GM18519 (cell line): Measurements from ENCODE around the gene LGR4.

Experiments used
- ATAC-seq: cut with Tn5 transposase; IDR thresholded peaks from one replicate; pipeline ENCODE4 v1.9.1; 2021; ENCODE audit warnings: mild to moderate bottlenecking, moderate library complexity; ENCODE audit not compliant: unreplicated experiment, low FRiP score

LGR4 gene

GRCh38 chr11:27406498-27407354 lies 65.9 kb downstream of the LGR4 start:
- ATAC-seq, result no peak

DNA sequence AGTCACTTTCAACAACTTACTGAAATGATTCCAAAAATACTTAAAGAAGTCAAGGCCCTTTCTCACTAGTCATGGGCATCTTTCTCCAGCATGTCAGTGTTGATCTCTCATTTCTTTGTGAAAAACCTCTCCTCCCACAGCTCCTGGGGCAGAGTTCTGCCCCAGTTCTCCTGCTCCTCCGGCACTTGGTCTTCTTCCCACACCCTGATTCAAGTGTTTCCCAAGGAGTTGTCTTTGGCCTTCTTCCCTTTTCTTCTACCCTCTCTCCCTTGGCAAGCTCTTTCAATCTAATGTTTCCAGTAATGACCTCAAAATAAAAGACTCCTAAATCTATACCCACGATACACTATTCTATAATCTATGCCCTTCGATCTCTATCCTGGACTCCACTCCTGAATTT lies 67.5 kb downstream of the LGR4 start:
- ATAC-seq, result no peak

- ATAC-seq, result no peak
These were observed 68.2 kb downstream of the LGR4 start for GRCh38 chr11:27404427-27404826.

- no peak for ATAC-seq
These were observed 69.4 kb downstream of the LGR4 start for GRCh38 chr11:27403195-27403594.

- ATAC-seq, result no peak
These were observed 70.1 kb downstream of the LGR4 start for GRCh38 chr11:27402450-27402849.

GRCh38 chr11:27401833-27402316 lies 70.7 kb downstream of the LGR4 start:
- ATAC-seq, result no peak

- ATAC-seq, result no peak
These were observed 71.2 kb downstream of the LGR4 start for GRCh38 chr11:27401280-27401832.

DNA sequence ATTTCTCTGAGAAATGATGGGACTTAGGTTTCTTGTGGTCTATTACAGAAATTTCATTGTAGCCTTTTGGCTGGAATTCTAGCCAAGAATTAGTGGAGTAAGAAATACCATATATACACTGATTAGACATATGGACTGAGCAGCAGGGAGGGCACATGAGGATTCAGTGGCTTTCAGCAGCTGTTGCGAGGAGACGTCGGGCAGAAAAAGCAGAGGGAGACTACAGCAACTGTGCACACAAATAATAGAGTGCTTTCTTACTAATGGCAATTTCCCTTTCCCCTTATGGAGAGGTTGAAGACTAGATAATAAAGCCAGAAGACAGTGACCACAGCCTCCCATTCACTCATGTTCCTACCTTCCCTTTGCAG lies 74.2 kb downstream of the LGR4 start:
- ATAC-seq, result no peak

DNA sequence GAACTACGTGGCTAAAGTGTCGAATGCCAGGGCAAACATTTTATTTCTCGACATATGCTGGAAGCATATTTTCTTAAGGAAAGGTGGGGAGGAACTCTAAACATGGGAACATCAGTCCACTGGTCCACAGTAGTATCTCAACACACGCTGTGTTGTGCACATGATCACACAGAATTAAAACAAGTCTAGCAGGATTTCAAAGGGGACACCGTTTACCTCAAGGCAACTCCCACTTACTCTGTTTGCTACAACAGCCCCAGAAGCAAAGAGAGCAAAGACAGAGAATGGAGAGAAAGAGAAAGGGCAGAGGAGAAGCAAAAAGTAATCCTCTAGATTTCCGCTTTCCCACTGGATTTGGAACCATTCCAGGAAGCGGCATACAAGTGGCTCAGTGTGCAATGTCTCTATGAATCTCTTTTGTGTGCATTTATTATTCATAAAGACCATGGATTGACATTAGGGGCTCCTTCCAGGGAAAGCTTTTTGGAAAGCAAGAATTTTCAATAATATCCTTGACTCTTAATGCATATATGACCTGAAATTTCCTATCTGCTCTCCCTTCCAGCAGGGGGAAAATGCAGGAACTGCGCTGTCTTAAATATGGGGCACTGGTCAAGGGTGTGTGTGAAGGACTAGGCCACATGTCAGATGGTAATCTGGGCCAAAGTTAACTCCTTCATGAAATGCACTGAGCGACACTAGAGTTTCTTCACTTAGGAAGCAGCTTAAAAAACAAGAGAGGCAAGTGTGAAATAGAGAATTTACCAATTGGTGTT lies 74.8 kb downstream of the LGR4 start:
- no peak for ATAC-seq

DNA sequence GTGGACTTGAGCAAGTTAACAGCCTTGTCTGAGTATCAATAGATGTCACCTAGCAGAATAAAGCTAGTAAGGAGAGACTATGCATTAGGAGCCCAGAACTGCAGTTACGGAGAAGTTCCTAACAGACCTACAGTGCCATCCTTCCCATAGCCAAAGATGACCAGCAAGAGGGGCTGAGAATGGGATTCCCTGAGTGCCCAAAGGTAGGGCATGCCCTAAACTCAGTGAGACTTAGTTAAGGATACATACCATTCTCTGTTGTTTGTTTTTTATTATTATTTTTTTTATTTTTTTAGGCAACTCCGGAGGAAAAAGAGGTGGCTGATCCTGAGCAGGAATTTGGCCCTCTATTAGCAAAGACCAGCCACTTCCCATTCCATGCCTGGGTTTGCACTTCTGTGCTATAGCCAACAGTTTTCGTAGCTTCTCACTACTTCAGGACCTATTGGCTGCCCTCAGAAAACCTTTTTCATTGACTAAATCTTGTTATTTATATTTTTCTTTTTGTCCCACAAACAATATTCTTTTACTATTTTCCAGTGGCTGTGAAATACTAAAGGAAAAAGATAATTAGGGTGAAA lies 76.2 kb downstream of the LGR4 start:
- no peak for ATAC-seq

- ATAC-seq, result no peak
These were observed 76.9 kb downstream of the LGR4 start for GRCh38 chr11:27395556-27396258.

- no peak for ATAC-seq
These were observed 77.8 kb downstream of the LGR4 start for GRCh38 chr11:27394781-27395228.

GRCh38 chr11:27392278-27393114 lies 80.1 kb downstream of the LGR4 start:
- ATAC-seq, result no peak

GRCh38 chr11:27391331-27392015 lies 81.1 kb downstream of the LGR4 start:
- no peak for ATAC-seq

DNA sequence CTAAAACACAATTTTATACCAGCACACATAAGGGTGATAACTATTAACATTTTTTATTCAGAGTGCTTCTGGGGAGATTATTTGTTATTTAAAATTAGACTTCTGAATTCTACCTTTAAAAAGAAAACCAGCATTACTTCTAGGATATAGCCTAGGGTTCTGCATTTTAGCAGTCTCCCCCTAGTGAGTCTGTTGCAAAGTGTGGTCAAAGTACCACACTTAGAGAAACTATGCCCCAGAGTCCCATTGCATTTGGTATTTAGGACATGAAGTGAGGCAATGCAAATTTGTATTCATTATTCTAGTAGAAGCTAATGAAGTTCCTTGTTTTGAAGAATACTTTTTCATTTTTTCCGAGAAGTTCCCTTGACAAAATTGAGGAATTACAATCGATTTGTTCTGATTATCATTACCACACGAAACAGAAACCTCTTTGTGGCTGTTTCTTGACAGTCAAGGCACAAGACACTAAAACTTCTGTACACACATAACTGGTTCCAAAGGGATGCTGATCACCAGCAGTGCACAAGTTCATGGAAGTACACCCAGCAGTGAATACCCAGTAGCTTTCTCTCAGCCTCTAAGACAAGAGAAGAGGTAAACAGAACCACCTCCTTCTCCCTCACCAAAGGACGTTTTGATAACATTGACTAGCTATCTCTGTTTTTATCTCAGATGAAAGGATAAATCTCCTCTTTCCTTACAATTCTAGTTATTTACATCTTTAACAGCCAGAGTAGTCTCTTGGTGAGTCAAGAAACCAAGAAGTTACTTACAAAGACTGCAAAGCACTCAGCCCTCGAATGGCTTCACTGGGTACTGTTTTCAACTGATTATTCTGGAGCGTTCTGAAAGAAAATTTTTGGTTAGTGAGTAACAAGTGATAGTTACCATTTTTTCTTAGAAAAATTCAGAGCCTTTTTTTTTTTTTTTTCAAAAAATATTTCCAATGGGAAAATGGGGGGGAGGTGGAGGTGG lies 82.0 kb downstream of the LGR4 start:
- ATAC-seq, result no peak

GRCh38 chr11:27388869-27389268 lies 83.7 kb downstream of the LGR4 start:
- peak; percentile 37 for ATAC-seq

GRCh38 chr11:27388001-27388400 lies 84.6 kb downstream of the LGR4 start:
- peak; percentile 53 for ATAC-seq

DNA sequence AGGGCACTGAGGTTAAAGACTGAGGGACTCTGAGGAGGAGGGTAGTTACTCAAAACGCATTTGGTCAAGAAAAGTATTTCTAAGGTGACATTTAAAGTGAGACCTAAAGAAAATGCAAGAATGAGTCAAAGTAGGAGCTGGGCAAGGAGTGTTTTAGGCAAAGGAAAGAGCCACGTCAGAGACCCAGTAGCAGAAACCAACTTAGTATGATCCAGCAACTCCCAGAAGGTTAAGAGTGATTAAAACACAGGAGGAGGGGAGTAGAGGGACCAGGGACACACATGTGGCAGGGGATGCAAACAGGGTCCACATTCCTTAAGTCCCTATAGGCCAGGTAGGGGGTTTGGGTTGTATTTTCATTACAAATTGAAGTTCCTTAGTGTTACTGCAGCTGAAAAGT lies 85.2 kb downstream of the LGR4 start:
- no peak for ATAC-seq
